Tongue (tissue), 2 donors: Measurements from ENCODE around the gene EXOG. TPM values are rescaled to one million over a fixed set of nuclear protein-coding genes. Genes with fewer than 3 reads are reported as not detected.
A peak's percentile ranks its signal among the peaks of the same experiment; 100 is the strongest.

ENCODE experiments used
- DNase-seq: peaks from one replicate; pipeline ENCODE4 v3.0.0-alpha.2; 2015
- total RNA-seq: library from RNA; depleted of rRNA; stranded (reverse); fragments of >200 nt; gene quantifications from one replicate; pipeline ENCODE4 v1.2.3, GENCODE V29; 2014

Gene EXOG
- total RNA-seq, 1 donor from 2014 or later, result 18.6 TPM

GRCh38 chr3:38511546-38511945, 15.4 kb downstream of the EXOG start:
- DNase-seq, result no peak

- no peak for DNase-seq
Measured at GRCh38 chr3:38515367-38515766, 19.2 kb downstream of the EXOG start.

- no peak for DNase-seq
Measured at GRCh38 chr3:38516669-38517068, 20.5 kb downstream of the EXOG start.

- DNase-seq, result no peak
Measured at GRCh38 chr3:38519000-38519399, 22.9 kb downstream of the EXOG start.

- no peak for DNase-seq
Measured at GRCh38 chr3:38519651-38520050, 23.5 kb downstream of the EXOG start.

GRCh38 chr3:38521391-38521987, 25.3 kb downstream of the EXOG start:
- peak; percentile 88 for DNase-seq

GRCh38 chr3:38522002-38522401, 25.9 kb downstream of the EXOG start:
- no peak for DNase-seq

- no peak for DNase-seq
Measured at GRCh38 chr3:38524141-38524739, 28.1 kb downstream of the EXOG start.

GRCh38 chr3:38526792-38527191, 30.7 kb downstream of the EXOG start:
- DNase-seq, result no peak

GRCh38 chr3:38528457-38528856, 32.3 kb downstream of the EXOG start:
- DNase-seq, result peak; percentile 18

GRCh38 chr3:38532529-38532928, 36.4 kb downstream of the EXOG start:
- no peak for DNase-seq

GRCh38 chr3:38533285-38533976, 37.3 kb downstream of the EXOG start:
- DNase-seq, result no peak

- DNase-seq, result no peak
Measured at GRCh38 chr3:38534180-38534579, 38.0 kb downstream of the EXOG start.

- DNase-seq, result no peak
Measured at GRCh38 chr3:38534604-38535003, 38.5 kb downstream of the EXOG start.

GRCh38 chr3:38536671-38537070, 40.5 kb downstream of the EXOG start:
- DNase-seq, result no peak

GRCh38 chr3:38538773-38539353, 42.7 kb downstream of the EXOG start:
- DNase-seq, result no peak

- peak; percentile 24 for DNase-seq
Measured at GRCh38 chr3:38541806-38542205, 45.7 kb downstream of the EXOG start.

- DNase-seq, result peak; percentile 59
Measured at GRCh38 chr3:38542401-38543298, 46.5 kb downstream of the EXOG start.

GRCh38 chr3:38543586-38543985, 47.4 kb downstream of the EXOG start:
- peak; percentile 72 for DNase-seq

GRCh38 chr3:38544926-38545325, 48.8 kb downstream of the EXOG start:
- no peak for DNase-seq

GRCh38 chr3:38545550-38545949, 49.4 kb downstream of the EXOG start:
- no peak for DNase-seq

- DNase-seq, result no peak
Measured at GRCh38 chr3:38545983-38546382, 49.8 kb downstream of the EXOG start.
